K562 (cell line): ENCODE data around the gene KLHL35. TPM values are rescaled to one million over a fixed set of nuclear protein-coding genes. Genes with fewer than 3 reads are reported as not detected.
A peak's percentile ranks its signal among the peaks of the same experiment; 100 is the strongest.

Experiments
- ATF7 ChIP-seq: fragments of 450-650 bp; IDR thresholded peaks from 2 replicates; pipeline ENCODE4 v1.7.1; 2014; ENCODE audit warnings: mild to moderate bottlenecking, moderate library complexity
- ETV5 ChIP-seq: sonication (generic); formaldehyde crosslinking; IDR thresholded peaks from 2 replicates; pipeline ENCODE4 v1.4.0; 2020; ENCODE audit warnings: low read depth, mild to moderate bottlenecking, missing genetic modification reagents
- FOSL1 ChIP-seq: fragments of 200-800 bp; sonication (Bioruptor generic); conservative IDR thresholded peaks from 2 replicates; pipeline ENCODE4 v1.6.1; 2016; ENCODE audit warnings: missing genetic modification characterization, missing compliant biosample characterization
- IFI16 ChIP-seq: fragments of 250-450 bp; sonication (Bioruptor Pico); IDR thresholded peaks from 2 replicates; pipeline ENCODE4 v2.1.2; 2022; ENCODE audit warnings: mild to moderate bottlenecking, inconsistent platforms
- MAFF ChIP-seq: IDR thresholded peaks from 2 replicates; pipeline ENCODE4 v1.6.1; 2012; ENCODE audit warnings: low read length, improper control_type of control experiment
- MED1 ChIP-seq: sonication (generic); formaldehyde crosslinking; IDR thresholded peaks from 2 replicates; pipeline ENCODE4 v1.8.1; 2023; ENCODE audit warnings: missing genetic modification reagents, borderline replicate concordance
- NCOR1 ChIP-seq: fragments of 450-650 bp; IDR thresholded peaks from 2 replicates; pipeline ENCODE4 v1.6.1; 2016; ENCODE audit warnings: mild to moderate bottlenecking, moderate library complexity
- NKRF ChIP-seq: fragments of 450-650 bp; IDR thresholded peaks from 2 replicates; pipeline ENCODE4 v1.6.1; 2016; ENCODE audit warnings: borderline replicate concordance
- PHF21A ChIP-seq: fragments of 450-650 bp; IDR thresholded peaks from 2 replicates; pipeline ENCODE4 v1.6.1; 2017; ENCODE audit warnings: low read depth, borderline replicate concordance
- PREB ChIP-seq: sonication (generic); formaldehyde crosslinking; IDR thresholded peaks from 2 replicates; pipeline ENCODE4 v1.8.1; 2023; ENCODE audit warnings: mild to moderate bottlenecking, missing genetic modification reagents
- RBM25 ChIP-seq: fragments of 200-400 bp; formaldehyde crosslinking; IDR thresholded peaks from 2 replicates; pipeline ENCODE4 v1.6.1; 2018; ENCODE audit warnings: low read length, low read depth, moderate library complexity; ENCODE audit not compliant: severe bottlenecking
- SETDB1 ChIP-seq: IDR thresholded peaks from one replicate; pipeline ENCODE4 v1.6.1; 2012; ENCODE audit warnings: low read length, control low read depth, inconsistent platforms
- ZMIZ1 ChIP-seq, 2 experiments: fragments of 150-350 bp in 1 of 2; IDR thresholded peaks; 2 replicates each; pipeline ENCODE4 v1.6.1; 2012 to 2016; ENCODE audit warnings: low read depth in 2 of 2, low read length in 2 of 2, mild to moderate bottlenecking in 1 of 2, moderate library complexity in 1 of 2
- polyA plus RNA-seq, 8 experiments: library from polyadenylated mRNA; depleted of rRNA in 4 of 8; stranded (reverse) in 5 of 8; unstranded in 3 of 8; fragments of >200 nt; fragmentation: Nextera tagmentation in 2 of 8; fragmentation: Illumina TruSeq in 1 of 8; extraction: Ambion mirVana in 2 of 8; extraction: Trizol in 1 of 8; gene quantifications; 2 replicates each; pipeline versions ENCODE4 v1.2.1 to v1.2.3, GENCODE V29; 2011 to 2014; ENCODE audit warnings: inconsistent platforms in 1 of 8, missing spikeins in 1 of 8
- total RNA-seq, 7 experiments: library from RNA; depleted of rRNA in 6 of 7; stranded (reverse); fragments of >200 nt in 6 of 7; fragmentation: Illumina TruSeq in 2 of 7; extraction: Trizol in 2 of 7; gene quantifications; 2 replicates each; pipeline versions ENCODE4 v1.2.1 to v1.2.3, GENCODE V29; 2011 to 2021; ENCODE audit warnings: low replicate concordance in 1 of 7
- TF ChIP-seq, protein P1 (sequence below): conservative IDR thresholded peaks from 2 replicates; pipeline ENCODE4 v1.6.1; 2011; ENCODE audit warnings: low read depth, mild to moderate bottlenecking, low read length; ENCODE audit not compliant: control insufficient read depth
- TF ChIP-seq, protein P2 (sequence below): sonication (generic); formaldehyde crosslinking; IDR thresholded peaks from 2 replicates; pipeline ENCODE4 v1.4.0; 2020; ENCODE audit warnings: mild to moderate bottlenecking, missing genetic modification reagents

Gene KLHL35
- total and polyA plus RNA-seq, 9 of the 15 experiments (the other 6 are each of a cell fraction or from before 2014, with no cell fraction given), result not detected

- peak in 1 of 2 experiments; percentile 89; a peak in 2 of 4 replicates for TF ChIP-seq ZMIZ1 (IDR thresholded peaks at IDR 0.05; ENCODE audit: low read depth in 2 of 2, low read length in 2 of 2)
- TF ChIP-seq, protein P1, sequence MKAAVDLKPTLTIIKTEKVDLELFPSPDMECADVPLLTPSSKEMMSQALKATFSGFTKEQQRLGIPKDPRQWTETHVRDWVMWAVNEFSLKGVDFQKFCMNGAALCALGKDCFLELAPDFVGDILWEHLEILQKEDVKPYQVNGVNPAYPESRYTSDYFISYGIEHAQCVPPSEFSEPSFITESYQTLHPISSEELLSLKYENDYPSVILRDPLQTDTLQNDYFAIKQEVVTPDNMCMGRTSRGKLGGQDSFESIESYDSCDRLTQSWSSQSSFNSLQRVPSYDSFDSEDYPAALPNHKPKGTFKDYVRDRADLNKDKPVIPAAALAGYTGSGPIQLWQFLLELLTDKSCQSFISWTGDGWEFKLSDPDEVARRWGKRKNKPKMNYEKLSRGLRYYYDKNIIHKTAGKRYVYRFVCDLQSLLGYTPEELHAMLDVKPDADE, result peak; percentile 81
- peak; percentile 66 for TF ChIP-seq ETV5 (CRISPR knock-in tag)
- TF ChIP-seq MED1 (CRISPR knock-in tag), result no peak
- no peak for TF ChIP-seq RBM25
- no peak for TF ChIP-seq PREB (CRISPR knock-in tag)
- TF ChIP-seq FOSL1 (tag), result peak; percentile 87
- no peak for TF ChIP-seq SETDB1
- TF ChIP-seq ATF7, result peak; percentile 66; the same call in 1 of the 2 replicates
- TF ChIP-seq IFI16 (CRISPR knock-in tag), result no peak
- TF ChIP-seq MAFF, result no peak
- TF ChIP-seq, protein P2, sequence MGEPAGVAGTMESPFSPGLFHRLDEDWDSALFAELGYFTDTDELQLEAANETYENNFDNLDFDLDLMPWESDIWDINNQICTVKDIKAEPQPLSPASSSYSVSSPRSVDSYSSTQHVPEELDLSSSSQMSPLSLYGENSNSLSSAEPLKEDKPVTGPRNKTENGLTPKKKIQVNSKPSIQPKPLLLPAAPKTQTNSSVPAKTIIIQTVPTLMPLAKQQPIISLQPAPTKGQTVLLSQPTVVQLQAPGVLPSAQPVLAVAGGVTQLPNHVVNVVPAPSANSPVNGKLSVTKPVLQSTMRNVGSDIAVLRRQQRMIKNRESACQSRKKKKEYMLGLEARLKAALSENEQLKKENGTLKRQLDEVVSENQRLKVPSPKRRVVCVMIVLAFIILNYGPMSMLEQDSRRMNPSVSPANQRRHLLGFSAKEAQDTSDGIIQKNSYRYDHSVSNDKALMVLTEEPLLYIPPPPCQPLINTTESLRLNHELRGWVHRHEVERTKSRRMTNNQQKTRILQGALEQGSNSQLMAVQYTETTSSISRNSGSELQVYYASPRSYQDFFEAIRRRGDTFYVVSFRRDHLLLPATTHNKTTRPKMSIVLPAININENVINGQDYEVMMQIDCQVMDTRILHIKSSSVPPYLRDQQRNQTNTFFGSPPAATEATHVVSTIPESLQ (CRISPR knock-in tag), result no peak
- TF ChIP-seq NKRF, result no peak
- peak; percentile 93 for TF ChIP-seq NCOR1
- no peak for TF ChIP-seq PHF21A
These were observed 26.6 kb downstream of the KLHL35 start (continued) for GRCh38 chr11:75406338-75406777.
